GM18498 (cell line): ENCODE results near the gene INPP5A.
"Not testable (repeated sequence)": the region's sequence is repeated elsewhere in the genome, so short reads cannot be mapped to it uniquely, and the experiment has no call there.

Experiments
- ATAC-seq: cut with Tn5 transposase; IDR thresholded peaks from one replicate; pipeline ENCODE4 v1.9.1; 2021; ENCODE audit warnings: mild to moderate bottlenecking, moderate library complexity; ENCODE audit not compliant: unreplicated experiment

The INPP5A gene

GRCh38 chr10:132748545-132749370 lies 211.2 kb downstream of the INPP5A start:
- ATAC-seq, result no peak

GRCh38 chr10:132749371-132749795 lies 211.8 kb downstream of the INPP5A start:
- ATAC-seq, result no peak

- no peak for ATAC-seq
These were observed 213.3 kb downstream of the INPP5A start for GRCh38 chr10:132750936-132751335.

- ATAC-seq, result no peak
These were observed 214.8 kb downstream of the INPP5A start for GRCh38 chr10:132752378-132752777.

GRCh38 chr10:132752961-132753360 lies 215.4 kb downstream of the INPP5A start:
- no peak for ATAC-seq

GRCh38 chr10:132753596-132753995 lies 216.0 kb downstream of the INPP5A start:
- ATAC-seq, result no peak

- ATAC-seq, result no peak
These were observed 216.5 kb downstream of the INPP5A start for GRCh38 chr10:132754071-132754470.

- no peak for ATAC-seq
These were observed 217.7 kb downstream of the INPP5A start for GRCh38 chr10:132755166-132755711.

- ATAC-seq, result no peak
These were observed 219.0 kb downstream of the INPP5A start for GRCh38 chr10:132756591-132756990.

- ATAC-seq, result no peak
These were observed 219.6 kb downstream of the INPP5A start for GRCh38 chr10:132757171-132757570.

GRCh38 chr10:132758865-132759264 lies 221.3 kb downstream of the INPP5A start:
- no peak for ATAC-seq

GRCh38 chr10:132761395-132762060 lies 223.9 kb downstream of the INPP5A start:
- no peak for ATAC-seq

GRCh38 chr10:132762267-132762666 lies 224.7 kb downstream of the INPP5A start:
- no peak for ATAC-seq

- ATAC-seq, result no peak
These were observed 226.0 kb downstream of the INPP5A start for GRCh38 chr10:132763545-132763944.

GRCh38 chr10:132764108-132764507 lies 226.5 kb downstream of the INPP5A start:
- ATAC-seq, result no peak

GRCh38 chr10:132765435-132765834 lies 227.8 kb downstream of the INPP5A start:
- no peak for ATAC-seq

- no peak for ATAC-seq
These were observed 228.7 kb downstream of the INPP5A start for GRCh38 chr10:132766291-132766690.

GRCh38 chr10:132768346-132769248 lies 231.0 kb downstream of the INPP5A start:
- no peak for ATAC-seq

- ATAC-seq, result no peak
These were observed 232.8 kb downstream of the INPP5A start for GRCh38 chr10:132770061-132771021.

- ATAC-seq, result not testable (repeated sequence)
These were observed 235.2 kb downstream of the INPP5A start for GRCh38 chr10:132772816-132773215.
